WI38 (cell line): ENCODE results near the gene CCDC187.

Experiments
- H3K4me3 ChIP-seq: 2 replicates; pipeline ENCODE4 v1.5.1; 2011; ENCODE audit warnings: low read depth, mild to moderate bottlenecking, control low read depth, low read length
- TF ChIP-seq, protein P1 (sequence below): IDR thresholded peaks from 2 replicates; pipeline ENCODE4 v1.5.1; 2012; ENCODE audit warnings: low read depth, mild to moderate bottlenecking, control low read depth, low read length

Gene CCDC187

GRCh38 chr9:136225366-136225747, 78.5 kb downstream of the CCDC187 start:
- no peak overlapping the region for H3K4me3 ChIP-seq
- TF ChIP-seq, protein P1, sequence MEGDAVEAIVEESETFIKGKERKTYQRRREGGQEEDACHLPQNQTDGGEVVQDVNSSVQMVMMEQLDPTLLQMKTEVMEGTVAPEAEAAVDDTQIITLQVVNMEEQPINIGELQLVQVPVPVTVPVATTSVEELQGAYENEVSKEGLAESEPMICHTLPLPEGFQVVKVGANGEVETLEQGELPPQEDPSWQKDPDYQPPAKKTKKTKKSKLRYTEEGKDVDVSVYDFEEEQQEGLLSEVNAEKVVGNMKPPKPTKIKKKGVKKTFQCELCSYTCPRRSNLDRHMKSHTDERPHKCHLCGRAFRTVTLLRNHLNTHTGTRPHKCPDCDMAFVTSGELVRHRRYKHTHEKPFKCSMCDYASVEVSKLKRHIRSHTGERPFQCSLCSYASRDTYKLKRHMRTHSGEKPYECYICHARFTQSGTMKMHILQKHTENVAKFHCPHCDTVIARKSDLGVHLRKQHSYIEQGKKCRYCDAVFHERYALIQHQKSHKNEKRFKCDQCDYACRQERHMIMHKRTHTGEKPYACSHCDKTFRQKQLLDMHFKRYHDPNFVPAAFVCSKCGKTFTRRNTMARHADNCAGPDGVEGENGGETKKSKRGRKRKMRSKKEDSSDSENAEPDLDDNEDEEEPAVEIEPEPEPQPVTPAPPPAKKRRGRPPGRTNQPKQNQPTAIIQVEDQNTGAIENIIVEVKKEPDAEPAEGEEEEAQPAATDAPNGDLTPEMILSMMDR: no peak

- TF ChIP-seq, protein P1: no peak
- no peak overlapping the region for H3K4me3 ChIP-seq
These were observed 79.8 kb downstream of the CCDC187 start for GRCh38 chr9:136223871-136224640.

- no peak overlapping the region for H3K4me3 ChIP-seq
- TF ChIP-seq, protein P1: no peak
These were observed 81.0 kb downstream of the CCDC187 start for GRCh38 chr9:136222906-136223285.

DNA sequence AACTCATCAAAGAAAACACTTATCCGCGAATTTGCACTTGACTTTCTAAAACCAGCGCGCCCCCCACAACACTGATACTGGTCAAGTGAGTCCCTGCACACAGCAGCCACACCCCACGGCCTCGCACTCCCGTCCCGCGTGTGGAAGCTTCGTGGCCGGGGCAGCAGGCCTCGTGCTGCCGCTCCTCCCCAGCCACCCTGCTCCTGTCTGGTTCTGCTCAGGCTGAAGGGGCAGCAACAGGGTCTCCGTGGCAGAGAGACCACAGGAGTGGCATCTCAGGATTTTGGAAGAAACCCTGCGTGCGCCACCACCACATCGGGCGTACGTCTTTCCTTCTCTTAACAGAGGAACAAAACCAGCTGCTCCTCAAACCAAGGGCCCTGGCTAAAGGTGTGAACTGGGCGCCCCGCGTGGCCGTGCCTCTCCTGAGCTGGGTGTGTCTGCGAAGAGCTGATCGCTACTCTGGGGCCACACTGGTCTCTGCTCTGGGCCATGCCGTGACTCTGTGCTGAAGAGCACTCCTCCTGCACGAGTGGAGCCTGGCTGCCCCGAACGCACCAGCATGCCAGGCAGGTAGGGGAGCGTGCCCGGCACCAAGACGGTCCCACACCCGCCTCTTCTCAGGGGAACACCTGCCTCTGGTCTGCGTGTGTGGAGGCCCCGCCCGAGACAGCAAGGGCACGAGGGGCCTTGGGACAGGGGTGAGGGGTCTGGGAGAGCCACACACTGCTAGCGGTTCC, 81.6 kb downstream of the CCDC187 start:
- no peak overlapping the region for H3K4me3 ChIP-seq
- TF ChIP-seq, protein P1: no peak

- H3K4me3 ChIP-seq: no peak overlapping the region
- TF ChIP-seq, protein P1: no peak
These were observed 83.7 kb downstream of the CCDC187 start for GRCh38 chr9:136220017-136220729.

DNA sequence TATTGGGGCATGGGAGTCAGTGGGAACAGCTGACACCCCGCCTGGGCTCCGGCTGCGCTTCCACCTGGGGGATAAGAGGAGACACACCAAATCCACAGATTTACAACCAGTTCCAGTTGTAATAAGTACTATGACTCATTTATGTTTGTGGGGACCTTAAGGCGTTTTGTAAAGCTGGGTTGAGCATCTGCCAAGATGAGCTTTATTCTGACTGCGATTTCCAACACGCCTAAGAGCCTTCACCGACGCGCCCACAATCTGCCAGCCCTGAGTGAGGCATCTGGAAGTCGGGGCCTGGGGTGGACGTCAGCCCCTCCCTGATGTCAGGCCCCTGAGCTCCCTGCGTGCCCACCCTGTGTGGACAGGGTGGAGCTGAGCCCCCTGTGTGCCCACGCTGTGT, 84.6 kb downstream of the CCDC187 start:
- TF ChIP-seq, protein P1: no peak
- H3K4me3 ChIP-seq: no peak overlapping the region
